ENCODE measurements around the gene SIGMAR1. TPM values are rescaled to one million over a fixed set of nuclear protein-coding genes. Genes with fewer than 3 reads are reported as not detected.

SIGMAR1 gene
- total and polyA plus RNA-seq, 8 donors: 18.3 to 27.2 (median 22.5) TPM

GRCh38 chr9:34588671-34589635 lies 48.6 kb downstream of the SIGMAR1 start:
- Histone ChIP-seq H3K36me3 (no peaks in the 10 kb centered on the region), H3K27me3 (peaks cover 0 to 25% (median 4%) of the 10 kb centered on the region in 4 donors), H3K27ac (no peak overlapping the region), H3K4me3 (peak overlapping the region in 3 of 4 donors; percentile 10 to 38 (median 31)), H3K4me1 (peaks cover 0 to 3% (median 0%) of the 10 kb centered on the region in 3 donors), H3K9me3 (no peaks in the 10 kb centered on the region)
- ATAC-seq: no peak
- intact Hi-C loops (cut with DNase I): no loop called here
- FAIRE-seq: no peak
- TF ChIP-seq CTCF (IDR thresholded peaks at IDR 0.05): no peak
- no peak for DNase-seq
- WGBS, 2 donors: 2% methylated on average over 71 to 86 of the region's 86 CpGs

GRCh38 chr9:34587271-34587670 lies 50.3 kb downstream of the SIGMAR1 start:
- H3K27ac ChIP-seq: no peak overlapping the region
- no peak for TF ChIP-seq CTCF (IDR thresholded peaks at IDR 0.05)
- no peak for FAIRE-seq
- peaks cover 0 to 25% (median 3%) of the 10 kb centered on the region in 4 donors for H3K27me3 ChIP-seq
- no peaks in the 10 kb centered on the region for H3K9me3 ChIP-seq
- no peak for ATAC-seq
- no peak overlapping the region for H3K4me3 ChIP-seq
- intact Hi-C loops (cut with DNase I): no loop called here
- peaks cover 0 to 3% (median 0%) of the 10 kb centered on the region in 3 donors for H3K4me1 ChIP-seq
- 42 to 43% methylated on average over 2 of the region's 2 CpGs for WGBS, 2 donors
- no peaks in the 10 kb centered on the region for H3K36me3 ChIP-seq
- no peak for DNase-seq

GRCh38 chr9:34585946-34586669 lies 51.5 kb downstream of the SIGMAR1 start:
- intact Hi-C loops (cut with DNase I): no loop called here
- TF ChIP-seq CTCF (IDR thresholded peaks at IDR 0.05): no peak
- Histone ChIP-seq H3K9me3 (no peaks in the 10 kb centered on the region), H3K4me3 (no peak overlapping the region), H3K36me3 (no peaks in the 10 kb centered on the region), H3K27me3 (peaks cover 0 to 22% (median 3%) of the 10 kb centered on the region in 4 donors), H3K27ac (no peak overlapping the region), H3K4me1 (peaks cover 0 to 3% (median 0%) of the 10 kb centered on the region in 3 donors)
- no peak for ATAC-seq
- no peak for FAIRE-seq
- WGBS, 2 donors: 15 to 17% methylated on average over 11 of the region's 11 CpGs
- no peak for DNase-seq

GRCh38 chr9:34584970-34585369 lies 52.6 kb downstream of the SIGMAR1 start:
- no peak for FAIRE-seq
- DNase-seq: no peak
- no peaks in the 10 kb centered on the region for H3K36me3 ChIP-seq
- no peak for ATAC-seq
- intact Hi-C loops (cut with DNase I): no loop called here
- H3K27me3 ChIP-seq: peaks cover 0 to 20% (median 3%) of the 10 kb centered on the region in 4 donors
- H3K4me1 ChIP-seq: no peaks in the 10 kb centered on the region
- no peak overlapping the region for H3K27ac ChIP-seq
- H3K4me3 ChIP-seq: no peak overlapping the region
- no peaks in the 10 kb centered on the region for H3K9me3 ChIP-seq
- no peak for TF ChIP-seq CTCF (IDR thresholded peaks at IDR 0.05)
- WGBS, 2 donors: 47 to 55% methylated on average over 5 of the region's 5 CpGs

Other genes with a start within 250 kb of the SIGMAR1 start
- gene FAM219A, start 179.2 kb downstream of the SIGMAR1 start, total RNA-seq: 1 to 10 TPM; 4.5 to 9.6 (median 7.0) TPM
- gene FAM219A, start 179.2 kb downstream of the SIGMAR1 start, polyA plus RNA-seq: 1 to 10 TPM; 9.7 to 9.8 TPM
- under 1 TPM; 0.16 to 0.69 (median 0.38) TPM for gene DNAI1, start 179.0 kb downstream of the SIGMAR1 start, total RNA-seq
- gene DNAI1, start 179.0 kb downstream of the SIGMAR1 start, polyA plus RNA-seq: 1 to 10 TPM in 1 of 2 donors, under 1 TPM in 1; 0.99 to 5.0 TPM
- 1 to 10 TPM in 1 of 6 donors, under 1 TPM in 5; 0.24 to 1.1 (median 0.49) TPM for gene ENHO, start 114.8 kb downstream of the SIGMAR1 start, total RNA-seq
- gene ENHO, start 114.8 kb downstream of the SIGMAR1 start, polyA plus RNA-seq: 1 to 10 TPM; 1.7 to 4.3 TPM
- 1 to 10 TPM in 2 of 6 donors, under 1 TPM in 3, not detected in 1; 0.12 to 2.6 (median 0.31) TPM for gene CNTFR, start 48.1 kb downstream of the SIGMAR1 start, total RNA-seq
- 1 to 10 TPM in 1 of 2 donors, under 1 TPM in 1; 0.87 to 2.5 TPM for gene CNTFR, start 48.1 kb downstream of the SIGMAR1 start, polyA plus RNA-seq
- 10 to 100 TPM in 2 of 6 donors, 1 to 10 TPM in 4; 7.6 to 16.1 (median 10.0) TPM for gene RPP25L, start 25.7 kb downstream of the SIGMAR1 start, total RNA-seq
- 10 to 100 TPM; 17.1 to 19.8 TPM for gene RPP25L, start 25.7 kb downstream of the SIGMAR1 start, polyA plus RNA-seq
- 10 to 100 TPM; 31.5 to 50.7 (median 38.6) TPM for gene DCTN3, start 17.3 kb downstream of the SIGMAR1 start, total RNA-seq
- gene DCTN3, start 17.3 kb downstream of the SIGMAR1 start, polyA plus RNA-seq: 10 to 100 TPM; 37.4 to 84.3 TPM
- gene ARID3C, start 8.7 kb downstream of the SIGMAR1 start, total RNA-seq: not detected
- not detected for gene ARID3C, start 8.7 kb downstream of the SIGMAR1 start, polyA plus RNA-seq
- gene GALT, start 8.9 kb upstream of the SIGMAR1 start, total RNA-seq: 10 to 100 TPM; 11.0 to 30.8 (median 18.8) TPM
- 10 to 100 TPM; 58.0 to 60.5 TPM for gene GALT, start 8.9 kb upstream of the SIGMAR1 start, polyA plus RNA-seq
- gene IL11RA, start 14.4 kb upstream of the SIGMAR1 start, total RNA-seq: 1 to 10 TPM; 4.1 to 8.2 (median 5.9) TPM
- gene IL11RA, start 14.4 kb upstream of the SIGMAR1 start, polyA plus RNA-seq: 10 to 100 TPM; 12.6 to 30.0 TPM
- not detected for gene CCL27, start 24.9 kb upstream of the SIGMAR1 start, total RNA-seq
- not detected for gene CCL27, start 24.9 kb upstream of the SIGMAR1 start, polyA plus RNA-seq
- gene CCL19, start 53.5 kb upstream of the SIGMAR1 start, total RNA-seq: 1 to 10 TPM in 2 of 6 donors, under 1 TPM in 2, not detected in 2; 0.35 to 2.8 (median 1.8) TPM
- 1 to 10 TPM in 1 of 2 donors, under 1 TPM in 1; 0.68 to 2.1 TPM for gene CCL19, start 53.5 kb upstream of the SIGMAR1 start, polyA plus RNA-seq
- 10 to 100 TPM in 3 of 6 donors, 1 to 10 TPM in 2, not detected in 1; 1.9 to 12.1 (median 10.0) TPM for gene CCL21, start 72.3 kb upstream of the SIGMAR1 start, total RNA-seq
- gene CCL21, start 72.3 kb upstream of the SIGMAR1 start, polyA plus RNA-seq: 10 to 100 TPM; 12.1 to 53.5 TPM

Data from pancreas (tissue), 10 donors.